AG09319 (cell line): Measurements from ENCODE around the gene CYP2W1.
"Not testable (repeated sequence)": the region's sequence is repeated elsewhere in the genome, so short reads cannot be mapped to it uniquely, and the experiment has no call there.

ENCODE experiments used
- DNase-seq: peaks from one replicate; pipeline ENCODE4 v3.0.0-alpha.2; 2010; ENCODE audit warnings: low read depth; ENCODE audit errors: extremely low read depth
- CTCF ChIP-seq: IDR thresholded peaks from 2 replicates; pipeline ENCODE4 v1.5.1; 2011; ENCODE audit warnings: low read depth, mild to moderate bottlenecking, inconsistent platforms, low read length, moderate library complexity

CYP2W1 gene

GRCh38 chr7:953547-954327 lies 29.2 kb upstream of the CYP2W1 start:
- DNase-seq, result no peak
- TF ChIP-seq CTCF, result no peak

DNA sequence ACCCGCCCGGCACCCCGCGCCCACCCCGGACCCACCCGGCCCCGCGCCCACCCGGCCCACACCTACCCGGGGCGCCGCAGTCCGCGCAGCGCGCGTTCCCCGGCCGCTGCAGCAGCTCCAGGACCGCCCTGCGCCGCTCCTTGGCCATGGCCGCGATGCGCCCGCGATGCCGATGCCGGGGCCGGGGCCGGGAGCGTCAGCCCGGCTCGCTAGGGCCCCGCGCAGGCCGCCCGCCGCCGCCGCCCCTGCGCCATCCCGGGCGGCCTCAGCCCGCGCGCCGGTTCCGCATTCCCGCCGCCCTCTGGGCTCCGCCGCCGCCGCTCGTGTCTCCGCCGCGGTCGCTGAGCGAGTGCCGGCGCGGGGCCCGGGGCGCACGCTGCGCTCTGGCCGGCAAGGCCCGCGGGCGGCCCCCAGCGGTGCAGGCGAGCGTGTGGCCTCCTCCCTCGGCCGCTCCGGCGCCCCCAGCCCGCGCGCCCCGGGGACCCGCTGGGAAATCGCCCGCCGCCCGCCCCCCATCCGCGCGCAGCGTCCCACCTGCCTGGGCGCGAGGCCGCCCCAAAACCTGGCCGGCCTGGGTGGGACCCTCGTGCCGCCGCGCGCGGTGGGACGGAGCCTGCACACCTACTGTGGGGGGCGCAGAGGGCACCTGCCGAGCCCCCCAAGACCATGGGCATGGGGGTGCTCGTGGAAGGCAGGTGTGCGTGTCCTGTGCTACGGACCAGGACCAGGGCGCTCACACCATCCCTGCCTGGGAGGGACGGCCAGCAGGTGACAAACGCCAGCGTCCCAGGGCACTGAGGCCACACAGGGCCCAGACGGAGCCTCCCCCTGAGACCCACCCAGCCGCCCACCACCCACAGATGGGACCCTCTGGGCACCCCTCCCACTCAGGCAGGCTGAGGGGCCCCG lies 28.4 kb upstream of the CYP2W1 start, which contains the start of gene ADAP1:
ADAP1 (minus strand) TSS at position 351 of the 909 bp plus-strand sequence; CDS start at position 148, 203 bp downstream.
- TF ChIP-seq CTCF, result peak; percentile 3; the same call in 1 of the 2 replicates
- DNase-seq, result no peak

GRCh38 chr7:956031-956430 lies 26.9 kb upstream of the CYP2W1 start:
- no peak for DNase-seq
- no peak for TF ChIP-seq CTCF

DNA sequence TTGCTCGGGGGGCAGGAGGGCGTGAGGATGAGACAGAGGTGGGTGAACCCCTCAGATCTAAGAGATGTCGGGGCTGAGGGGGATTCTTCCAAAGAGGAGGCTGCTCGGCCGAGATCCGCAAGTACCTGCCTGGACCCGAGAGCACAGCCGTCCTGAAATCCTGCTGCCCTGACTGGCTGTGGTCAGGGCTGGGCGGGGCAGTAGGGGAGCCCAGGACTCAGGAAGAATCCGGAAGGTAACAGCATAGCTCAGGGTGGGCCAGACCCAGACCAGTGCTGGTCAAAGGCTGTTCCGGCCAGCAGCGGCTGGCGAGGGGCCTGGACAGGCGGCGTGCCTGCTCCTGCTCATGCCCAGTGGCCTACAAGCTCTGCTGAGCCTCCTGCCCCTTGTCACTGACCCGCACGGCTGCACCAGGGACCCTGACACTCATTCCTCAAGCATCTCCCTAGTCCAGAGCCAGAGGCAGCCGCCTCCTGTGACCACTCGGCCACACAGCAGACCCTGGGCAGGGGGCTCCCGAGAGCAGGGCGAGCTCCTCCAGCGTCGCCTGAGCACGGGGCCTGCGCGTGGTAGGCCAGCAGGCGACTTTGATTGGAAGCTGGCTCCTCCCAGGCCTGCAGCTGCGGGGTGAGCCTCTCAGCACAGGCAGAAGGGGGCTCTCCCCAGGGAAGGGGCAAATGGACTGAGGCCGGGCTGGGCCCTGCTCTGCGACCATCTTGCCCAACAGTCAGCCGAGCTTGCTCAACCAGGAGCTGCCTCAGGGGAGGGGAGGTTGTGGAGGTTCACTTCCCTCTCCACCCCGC lies 25.4 kb upstream of the CYP2W1 start:
- no peak for TF ChIP-seq CTCF
- DNase-seq, result no peak

GRCh38 chr7:958221-959200 lies 24.5 kb upstream of the CYP2W1 start:
- DNase-seq, result no peak
- TF ChIP-seq CTCF, result no peak

GRCh38 chr7:959271-959670 lies 23.7 kb upstream of the CYP2W1 start:
- no peak for TF ChIP-seq CTCF
- DNase-seq, result no peak

- DNase-seq, result not testable (repeated sequence)
Observed at GRCh38 chr7:959740-960139, 23.2 kb upstream of the CYP2W1 start.
